Measurements from ENCODE around the gene PPP3CB.

DNA sequence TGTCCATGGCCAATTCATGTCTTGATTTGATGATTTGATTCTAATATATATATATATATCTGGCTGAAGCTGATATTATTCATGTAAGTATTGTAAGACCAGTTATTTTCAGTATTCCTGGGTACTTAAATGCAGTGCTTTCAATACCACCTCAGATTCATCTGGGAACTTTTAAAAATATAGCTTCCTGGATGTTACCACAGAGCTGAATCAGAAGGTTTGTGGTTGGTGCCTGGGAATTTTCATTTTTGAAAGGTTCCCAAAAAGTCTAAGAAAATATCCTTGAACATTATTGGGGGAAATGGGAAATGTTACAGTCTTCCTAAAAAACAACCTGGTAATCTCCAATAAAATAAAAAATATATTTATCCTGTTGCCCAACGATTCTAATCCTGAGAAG lies 10.7 kb upstream of the PPP3CB start:
- TF ChIP-seq, protein P1, sequence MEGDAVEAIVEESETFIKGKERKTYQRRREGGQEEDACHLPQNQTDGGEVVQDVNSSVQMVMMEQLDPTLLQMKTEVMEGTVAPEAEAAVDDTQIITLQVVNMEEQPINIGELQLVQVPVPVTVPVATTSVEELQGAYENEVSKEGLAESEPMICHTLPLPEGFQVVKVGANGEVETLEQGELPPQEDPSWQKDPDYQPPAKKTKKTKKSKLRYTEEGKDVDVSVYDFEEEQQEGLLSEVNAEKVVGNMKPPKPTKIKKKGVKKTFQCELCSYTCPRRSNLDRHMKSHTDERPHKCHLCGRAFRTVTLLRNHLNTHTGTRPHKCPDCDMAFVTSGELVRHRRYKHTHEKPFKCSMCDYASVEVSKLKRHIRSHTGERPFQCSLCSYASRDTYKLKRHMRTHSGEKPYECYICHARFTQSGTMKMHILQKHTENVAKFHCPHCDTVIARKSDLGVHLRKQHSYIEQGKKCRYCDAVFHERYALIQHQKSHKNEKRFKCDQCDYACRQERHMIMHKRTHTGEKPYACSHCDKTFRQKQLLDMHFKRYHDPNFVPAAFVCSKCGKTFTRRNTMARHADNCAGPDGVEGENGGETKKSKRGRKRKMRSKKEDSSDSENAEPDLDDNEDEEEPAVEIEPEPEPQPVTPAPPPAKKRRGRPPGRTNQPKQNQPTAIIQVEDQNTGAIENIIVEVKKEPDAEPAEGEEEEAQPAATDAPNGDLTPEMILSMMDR (conservative IDR thresholded peaks at IDR 0.05; ENCODE audit: low read depth in 2 of 2), result no peak
- TF ChIP-seq EZH2 (IDR thresholded peaks at IDR 0.05; ENCODE audit: low read depth, unreplicated experiment) (no peak), POLR2AphosphoS5 (IDR thresholded peaks at IDR 0.05; ENCODE audit: low read depth) (no peak)
- TF ChIP-seq, protein P2, sequence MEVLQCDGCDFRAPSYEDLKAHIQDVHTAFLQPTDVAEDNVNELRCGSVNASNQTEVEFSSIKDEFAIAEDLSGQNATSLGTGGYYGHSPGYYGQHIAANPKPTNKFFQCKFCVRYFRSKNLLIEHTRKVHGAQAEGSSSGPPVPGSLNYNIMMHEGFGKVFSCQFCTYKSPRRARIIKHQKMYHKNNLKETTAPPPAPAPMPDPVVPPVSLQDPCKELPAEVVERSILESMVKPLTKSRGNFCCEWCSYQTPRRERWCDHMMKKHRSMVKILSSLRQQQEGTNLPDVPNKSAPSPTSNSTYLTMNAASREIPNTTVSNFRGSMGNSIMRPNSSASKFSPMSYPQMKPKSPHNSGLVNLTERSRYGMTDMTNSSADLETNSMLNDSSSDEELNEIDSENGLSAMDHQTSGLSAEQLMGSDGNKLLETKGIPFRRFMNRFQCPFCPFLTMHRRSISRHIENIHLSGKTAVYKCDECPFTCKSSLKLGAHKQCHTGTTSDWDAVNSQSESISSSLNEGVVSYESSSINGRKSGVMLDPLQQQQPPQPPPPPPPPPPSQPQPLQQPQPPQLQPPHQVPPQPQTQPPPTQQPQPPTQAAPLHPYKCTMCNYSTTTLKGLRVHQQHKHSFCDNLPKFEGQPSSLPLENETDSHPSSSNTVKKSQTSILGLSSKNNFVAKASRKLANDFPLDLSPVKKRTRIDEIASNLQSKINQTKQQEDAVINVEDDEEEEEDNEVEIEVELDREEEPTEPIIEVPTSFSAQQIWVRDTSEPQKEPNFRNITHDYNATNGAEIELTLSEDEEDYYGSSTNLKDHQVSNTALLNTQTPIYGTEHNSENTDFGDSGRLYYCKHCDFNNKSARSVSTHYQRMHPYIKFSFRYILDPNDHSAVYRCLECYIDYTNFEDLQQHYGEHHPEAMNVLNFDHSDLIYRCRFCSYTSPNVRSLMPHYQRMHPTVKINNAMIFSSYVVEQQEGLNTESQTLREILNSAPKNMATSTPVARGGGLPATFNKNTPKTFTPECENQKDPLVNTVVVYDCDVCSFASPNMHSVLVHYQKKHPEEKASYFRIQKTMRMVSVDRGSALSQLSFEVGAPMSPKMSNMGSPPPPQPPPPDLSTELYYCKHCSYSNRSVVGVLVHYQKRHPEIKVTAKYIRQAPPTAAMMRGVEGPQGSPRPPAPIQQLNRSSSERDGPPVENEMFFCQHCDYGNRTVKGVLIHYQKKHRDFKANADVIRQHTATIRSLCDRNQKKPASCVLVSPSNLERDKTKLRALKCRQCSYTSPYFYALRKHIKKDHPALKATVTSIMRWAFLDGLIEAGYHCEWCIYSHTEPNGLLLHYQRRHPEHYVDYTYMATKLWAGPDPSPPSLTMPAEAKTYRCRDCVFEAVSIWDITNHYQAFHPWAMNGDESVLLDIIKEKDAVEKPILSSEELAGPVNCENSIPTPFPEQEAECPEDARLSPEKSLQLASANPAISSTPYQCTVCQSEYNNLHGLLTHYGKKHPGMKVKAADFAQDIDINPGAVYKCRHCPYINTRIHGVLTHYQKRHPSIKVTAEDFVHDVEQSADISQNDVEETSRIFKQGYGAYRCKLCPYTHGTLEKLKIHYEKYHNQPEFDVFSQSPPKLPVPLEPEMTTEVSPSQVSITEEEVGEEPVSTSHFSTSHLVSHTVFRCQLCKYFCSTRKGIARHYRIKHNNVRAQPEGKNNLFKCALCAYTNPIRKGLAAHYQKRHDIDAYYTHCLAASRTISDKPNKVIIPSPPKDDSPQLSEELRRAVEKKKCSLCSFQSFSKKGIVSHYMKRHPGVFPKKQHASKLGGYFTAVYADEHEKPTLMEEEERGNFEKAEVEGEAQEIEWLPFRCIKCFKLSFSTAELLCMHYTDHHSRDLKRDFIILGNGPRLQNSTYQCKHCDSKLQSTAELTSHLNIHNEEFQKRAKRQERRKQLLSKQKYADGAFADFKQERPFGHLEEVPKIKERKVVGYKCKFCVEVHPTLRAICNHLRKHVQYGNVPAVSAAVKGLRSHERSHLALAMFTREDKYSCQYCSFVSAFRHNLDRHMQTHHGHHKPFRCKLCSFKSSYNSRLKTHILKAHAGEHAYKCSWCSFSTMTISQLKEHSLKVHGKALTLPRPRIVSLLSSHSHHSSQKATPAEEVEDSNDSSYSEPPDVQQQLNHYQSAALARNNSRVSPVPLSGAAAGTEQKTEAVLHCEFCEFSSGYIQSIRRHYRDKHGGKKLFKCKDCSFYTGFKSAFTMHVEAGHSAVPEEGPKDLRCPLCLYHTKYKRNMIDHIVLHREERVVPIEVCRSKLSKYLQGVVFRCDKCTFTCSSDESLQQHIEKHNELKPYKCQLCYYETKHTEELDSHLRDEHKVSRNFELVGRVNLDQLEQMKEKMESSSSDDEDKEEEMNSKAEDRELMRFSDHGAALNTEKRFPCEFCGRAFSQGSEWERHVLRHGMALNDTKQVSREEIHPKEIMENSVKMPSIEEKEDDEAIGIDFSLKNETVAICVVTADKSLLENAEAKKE (CRISPR knock-in tag; IDR thresholded peaks at IDR 0.05), result no peak
- TF ChIP-seq, protein P3, sequence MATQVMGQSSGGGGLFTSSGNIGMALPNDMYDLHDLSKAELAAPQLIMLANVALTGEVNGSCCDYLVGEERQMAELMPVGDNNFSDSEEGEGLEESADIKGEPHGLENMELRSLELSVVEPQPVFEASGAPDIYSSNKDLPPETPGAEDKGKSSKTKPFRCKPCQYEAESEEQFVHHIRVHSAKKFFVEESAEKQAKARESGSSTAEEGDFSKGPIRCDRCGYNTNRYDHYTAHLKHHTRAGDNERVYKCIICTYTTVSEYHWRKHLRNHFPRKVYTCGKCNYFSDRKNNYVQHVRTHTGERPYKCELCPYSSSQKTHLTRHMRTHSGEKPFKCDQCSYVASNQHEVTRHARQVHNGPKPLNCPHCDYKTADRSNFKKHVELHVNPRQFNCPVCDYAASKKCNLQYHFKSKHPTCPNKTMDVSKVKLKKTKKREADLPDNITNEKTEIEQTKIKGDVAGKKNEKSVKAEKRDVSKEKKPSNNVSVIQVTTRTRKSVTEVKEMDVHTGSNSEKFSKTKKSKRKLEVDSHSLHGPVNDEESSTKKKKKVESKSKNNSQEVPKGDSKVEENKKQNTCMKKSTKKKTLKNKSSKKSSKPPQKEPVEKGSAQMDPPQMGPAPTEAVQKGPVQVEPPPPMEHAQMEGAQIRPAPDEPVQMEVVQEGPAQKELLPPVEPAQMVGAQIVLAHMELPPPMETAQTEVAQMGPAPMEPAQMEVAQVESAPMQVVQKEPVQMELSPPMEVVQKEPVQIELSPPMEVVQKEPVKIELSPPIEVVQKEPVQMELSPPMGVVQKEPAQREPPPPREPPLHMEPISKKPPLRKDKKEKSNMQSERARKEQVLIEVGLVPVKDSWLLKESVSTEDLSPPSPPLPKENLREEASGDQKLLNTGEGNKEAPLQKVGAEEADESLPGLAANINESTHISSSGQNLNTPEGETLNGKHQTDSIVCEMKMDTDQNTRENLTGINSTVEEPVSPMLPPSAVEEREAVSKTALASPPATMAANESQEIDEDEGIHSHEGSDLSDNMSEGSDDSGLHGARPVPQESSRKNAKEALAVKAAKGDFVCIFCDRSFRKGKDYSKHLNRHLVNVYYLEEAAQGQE (IDR thresholded peaks at IDR 0.05; ENCODE audit: unreplicated experiment), result no peak
- TF ChIP-seq, protein P4, sequence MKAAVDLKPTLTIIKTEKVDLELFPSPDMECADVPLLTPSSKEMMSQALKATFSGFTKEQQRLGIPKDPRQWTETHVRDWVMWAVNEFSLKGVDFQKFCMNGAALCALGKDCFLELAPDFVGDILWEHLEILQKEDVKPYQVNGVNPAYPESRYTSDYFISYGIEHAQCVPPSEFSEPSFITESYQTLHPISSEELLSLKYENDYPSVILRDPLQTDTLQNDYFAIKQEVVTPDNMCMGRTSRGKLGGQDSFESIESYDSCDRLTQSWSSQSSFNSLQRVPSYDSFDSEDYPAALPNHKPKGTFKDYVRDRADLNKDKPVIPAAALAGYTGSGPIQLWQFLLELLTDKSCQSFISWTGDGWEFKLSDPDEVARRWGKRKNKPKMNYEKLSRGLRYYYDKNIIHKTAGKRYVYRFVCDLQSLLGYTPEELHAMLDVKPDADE (IDR thresholded peaks at IDR 0.05), result no peak

Measured in GM23338 (cell line).